D721Med (cell line): Measurements from ENCODE around the gene RSPH1.

Source experiments
- DNase-seq: peaks from one replicate; pipeline ENCODE4 v3.0.0; 2011; ENCODE audit warnings: low spot score; ENCODE audit not compliant: insufficient read length
- FAIRE-seq: peaks from 2 replicates; lab custom pipeline; 2011; peaks lifted over from hg19 to GRCh38; lab: Jason Lieb, UNC
- CTCF ChIP-seq: IDR thresholded peaks from 2 replicates; pipeline ENCODE4 v1.5.1; 2012; ENCODE audit warnings: mild to moderate bottlenecking, control low read depth; ENCODE audit not compliant: insufficient read depth; ENCODE audit errors: missing control alignments

The RSPH1 gene

GRCh38 chr21:42503711-42504110 is 7.7 kb upstream of the RSPH1 start:
- TF ChIP-seq CTCF: no peak
- FAIRE-seq (no peak), DNase-seq (no peak)

- DNase-seq: no peak
- no peak for TF ChIP-seq CTCF
- no peak for FAIRE-seq
Observed at GRCh38 chr21:42500736-42501135, 4.7 kb upstream of the RSPH1 start.

GRCh38 chr21:42500225-42500624 is 4.2 kb upstream of the RSPH1 start:
- DNase-seq (no peak), FAIRE-seq (no peak)
- no peak for TF ChIP-seq CTCF

GRCh38 chr21:42499444-42500112 is 3.6 kb upstream of the RSPH1 start:
- FAIRE-seq (no peak), DNase-seq (no peak)
- TF ChIP-seq CTCF: no peak

GRCh38 chr21:42498012-42498411 is 2.0 kb upstream of the RSPH1 start:
- TF ChIP-seq CTCF: no peak
- DNase-seq (no peak), FAIRE-seq (no peak)

- FAIRE-seq: no peak
Observed at GRCh38 chr21:42496839-42497202, 797 bp upstream of the RSPH1 start.

More at GRCh38 chr21:42496839-42497202, 797 bp upstream of the RSPH1 start:
- no peak for DNase-seq
- TF ChIP-seq CTCF: no peak
